A549 (cell line): Measurements from ENCODE around the gene ATAD3A.

Experiments used
- FOSB ChIP-seq: fragments of 250-450 bp; sonication (Bioruptor Pico); IDR thresholded peaks from 2 replicates; pipeline ENCODE4 v1.5.0; 2020; ENCODE audit warnings: mild to moderate bottlenecking, moderate library complexity
- KDM1A ChIP-seq: fragments of 200-600 bp; sonication (generic); IDR thresholded peaks from 2 replicates; pipeline ENCODE4 v1.6.1; 2016; ENCODE audit warnings: low read depth, mild to moderate bottlenecking
- MAZ ChIP-seq: fragments of 150-350 bp; IDR thresholded peaks from 2 replicates; pipeline ENCODE4 v1.6.1; 2014; ENCODE audit warnings: antibody characterized with exemption, low read depth, low read length, borderline replicate concordance
- NR3C1 ChIP-seq: fragments of >200 bp; sonication (Bioruptor Twin); formaldehyde crosslinking; IDR thresholded peaks from 3 replicates; pipeline ENCODE4 v1.6.1; 2017
- RAD21 ChIP-seq, 2 experiments: fragments of >200 bp in 1 of 2; sonication (Bioruptor Twin) in 1 of 2; formaldehyde crosslinking in 1 of 2; IDR thresholded peaks in 1 of 2; conservative IDR thresholded peaks in 1 of 2; 2 replicates in 1 of 2; 3 replicates in 1 of 2; pipeline ENCODE4 v1.6.1; 2012 to 2018; ENCODE audit warnings: inconsistent platforms in 1 of 2
- SREBF2 ChIP-seq: fragments of 450-650 bp; IDR thresholded peaks from 2 replicates; pipeline ENCODE4 v1.6.1; 2014; ENCODE audit warnings: mild to moderate bottlenecking, moderate library complexity
- ZC3H11A ChIP-seq: fragments of 450-650 bp; IDR thresholded peaks from 2 replicates; pipeline ENCODE4 v1.6.1; 2014; ENCODE audit warnings: antibody characterized with exemption, mild to moderate bottlenecking
- TF ChIP-seq, protein P1 (sequence below): fragments of >200 bp; sonication (Bioruptor Twin); formaldehyde crosslinking; IDR thresholded peaks from 3 replicates; pipeline ENCODE4 v1.5.1; 2016
- TF ChIP-seq, protein P2 (sequence below): fragments of 200-600 bp; sonication (generic); IDR thresholded peaks from 2 replicates; pipeline ENCODE4 v1.6.1; 2016; ENCODE audit warnings: antibody characterized with exemption, mild to moderate bottlenecking, moderate library complexity
- TF ChIP-seq, protein P3 (sequence below): IDR thresholded peaks from 2 replicates; pipeline ENCODE4 v1.6.1; 2012

DNA sequence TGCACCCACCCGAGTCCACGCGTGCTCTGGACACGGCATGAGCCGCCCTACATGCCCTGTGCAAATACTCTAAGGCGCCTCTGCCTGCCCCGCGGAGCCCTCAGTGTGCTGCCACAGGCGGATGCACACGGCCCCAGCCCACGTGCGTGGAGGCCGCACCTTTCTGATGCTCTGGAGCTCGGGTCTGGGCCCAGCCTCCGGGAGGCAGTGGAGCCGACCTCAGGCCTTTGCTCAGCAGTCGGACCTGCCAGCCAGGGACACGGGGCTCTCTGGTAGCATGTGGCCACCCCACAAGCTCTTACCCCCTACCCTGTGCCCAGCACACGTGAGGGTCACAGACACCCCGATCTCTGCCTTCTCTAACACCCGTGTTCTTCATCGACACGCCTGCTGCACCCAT, 26.4 kb downstream of the ATAD3A start:
- TF ChIP-seq, protein P1, sequence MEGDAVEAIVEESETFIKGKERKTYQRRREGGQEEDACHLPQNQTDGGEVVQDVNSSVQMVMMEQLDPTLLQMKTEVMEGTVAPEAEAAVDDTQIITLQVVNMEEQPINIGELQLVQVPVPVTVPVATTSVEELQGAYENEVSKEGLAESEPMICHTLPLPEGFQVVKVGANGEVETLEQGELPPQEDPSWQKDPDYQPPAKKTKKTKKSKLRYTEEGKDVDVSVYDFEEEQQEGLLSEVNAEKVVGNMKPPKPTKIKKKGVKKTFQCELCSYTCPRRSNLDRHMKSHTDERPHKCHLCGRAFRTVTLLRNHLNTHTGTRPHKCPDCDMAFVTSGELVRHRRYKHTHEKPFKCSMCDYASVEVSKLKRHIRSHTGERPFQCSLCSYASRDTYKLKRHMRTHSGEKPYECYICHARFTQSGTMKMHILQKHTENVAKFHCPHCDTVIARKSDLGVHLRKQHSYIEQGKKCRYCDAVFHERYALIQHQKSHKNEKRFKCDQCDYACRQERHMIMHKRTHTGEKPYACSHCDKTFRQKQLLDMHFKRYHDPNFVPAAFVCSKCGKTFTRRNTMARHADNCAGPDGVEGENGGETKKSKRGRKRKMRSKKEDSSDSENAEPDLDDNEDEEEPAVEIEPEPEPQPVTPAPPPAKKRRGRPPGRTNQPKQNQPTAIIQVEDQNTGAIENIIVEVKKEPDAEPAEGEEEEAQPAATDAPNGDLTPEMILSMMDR: no peak
- no peak for TF ChIP-seq RAD21 (conservative IDR thresholded peaks at IDR 0.05 in 1 of 2, IDR thresholded peaks at IDR 0.05 in 1 of 2)
- no peak for TF ChIP-seq SREBF2
- TF ChIP-seq, protein P2, sequence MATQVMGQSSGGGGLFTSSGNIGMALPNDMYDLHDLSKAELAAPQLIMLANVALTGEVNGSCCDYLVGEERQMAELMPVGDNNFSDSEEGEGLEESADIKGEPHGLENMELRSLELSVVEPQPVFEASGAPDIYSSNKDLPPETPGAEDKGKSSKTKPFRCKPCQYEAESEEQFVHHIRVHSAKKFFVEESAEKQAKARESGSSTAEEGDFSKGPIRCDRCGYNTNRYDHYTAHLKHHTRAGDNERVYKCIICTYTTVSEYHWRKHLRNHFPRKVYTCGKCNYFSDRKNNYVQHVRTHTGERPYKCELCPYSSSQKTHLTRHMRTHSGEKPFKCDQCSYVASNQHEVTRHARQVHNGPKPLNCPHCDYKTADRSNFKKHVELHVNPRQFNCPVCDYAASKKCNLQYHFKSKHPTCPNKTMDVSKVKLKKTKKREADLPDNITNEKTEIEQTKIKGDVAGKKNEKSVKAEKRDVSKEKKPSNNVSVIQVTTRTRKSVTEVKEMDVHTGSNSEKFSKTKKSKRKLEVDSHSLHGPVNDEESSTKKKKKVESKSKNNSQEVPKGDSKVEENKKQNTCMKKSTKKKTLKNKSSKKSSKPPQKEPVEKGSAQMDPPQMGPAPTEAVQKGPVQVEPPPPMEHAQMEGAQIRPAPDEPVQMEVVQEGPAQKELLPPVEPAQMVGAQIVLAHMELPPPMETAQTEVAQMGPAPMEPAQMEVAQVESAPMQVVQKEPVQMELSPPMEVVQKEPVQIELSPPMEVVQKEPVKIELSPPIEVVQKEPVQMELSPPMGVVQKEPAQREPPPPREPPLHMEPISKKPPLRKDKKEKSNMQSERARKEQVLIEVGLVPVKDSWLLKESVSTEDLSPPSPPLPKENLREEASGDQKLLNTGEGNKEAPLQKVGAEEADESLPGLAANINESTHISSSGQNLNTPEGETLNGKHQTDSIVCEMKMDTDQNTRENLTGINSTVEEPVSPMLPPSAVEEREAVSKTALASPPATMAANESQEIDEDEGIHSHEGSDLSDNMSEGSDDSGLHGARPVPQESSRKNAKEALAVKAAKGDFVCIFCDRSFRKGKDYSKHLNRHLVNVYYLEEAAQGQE: no peak
- TF ChIP-seq FOSB (CRISPR knock-in tag): no peak
- TF ChIP-seq ZC3H11A: no peak
- TF ChIP-seq, protein P3, sequence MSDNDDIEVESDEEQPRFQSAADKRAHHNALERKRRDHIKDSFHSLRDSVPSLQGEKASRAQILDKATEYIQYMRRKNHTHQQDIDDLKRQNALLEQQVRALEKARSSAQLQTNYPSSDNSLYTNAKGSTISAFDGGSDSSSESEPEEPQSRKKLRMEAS: no peak
- no peak for TF ChIP-seq MAZ
- no peak for TF ChIP-seq NR3C1
- no peak for TF ChIP-seq KDM1A
